Erythroblast (primary cell): ENCODE data around the gene ALG2.

Experiments
- GATA1 ChIP-seq: IDR thresholded peaks from 2 replicates; pipeline ENCODE4 v1.6.1; 2011; ENCODE audit warnings: low read depth, mild to moderate bottlenecking, control low read depth, low read length, moderate library complexity
- POLR2A ChIP-seq: IDR thresholded peaks from 2 replicates; pipeline ENCODE4 v1.6.1; 2011; ENCODE audit warnings: mild to moderate bottlenecking, low read length

DNA sequence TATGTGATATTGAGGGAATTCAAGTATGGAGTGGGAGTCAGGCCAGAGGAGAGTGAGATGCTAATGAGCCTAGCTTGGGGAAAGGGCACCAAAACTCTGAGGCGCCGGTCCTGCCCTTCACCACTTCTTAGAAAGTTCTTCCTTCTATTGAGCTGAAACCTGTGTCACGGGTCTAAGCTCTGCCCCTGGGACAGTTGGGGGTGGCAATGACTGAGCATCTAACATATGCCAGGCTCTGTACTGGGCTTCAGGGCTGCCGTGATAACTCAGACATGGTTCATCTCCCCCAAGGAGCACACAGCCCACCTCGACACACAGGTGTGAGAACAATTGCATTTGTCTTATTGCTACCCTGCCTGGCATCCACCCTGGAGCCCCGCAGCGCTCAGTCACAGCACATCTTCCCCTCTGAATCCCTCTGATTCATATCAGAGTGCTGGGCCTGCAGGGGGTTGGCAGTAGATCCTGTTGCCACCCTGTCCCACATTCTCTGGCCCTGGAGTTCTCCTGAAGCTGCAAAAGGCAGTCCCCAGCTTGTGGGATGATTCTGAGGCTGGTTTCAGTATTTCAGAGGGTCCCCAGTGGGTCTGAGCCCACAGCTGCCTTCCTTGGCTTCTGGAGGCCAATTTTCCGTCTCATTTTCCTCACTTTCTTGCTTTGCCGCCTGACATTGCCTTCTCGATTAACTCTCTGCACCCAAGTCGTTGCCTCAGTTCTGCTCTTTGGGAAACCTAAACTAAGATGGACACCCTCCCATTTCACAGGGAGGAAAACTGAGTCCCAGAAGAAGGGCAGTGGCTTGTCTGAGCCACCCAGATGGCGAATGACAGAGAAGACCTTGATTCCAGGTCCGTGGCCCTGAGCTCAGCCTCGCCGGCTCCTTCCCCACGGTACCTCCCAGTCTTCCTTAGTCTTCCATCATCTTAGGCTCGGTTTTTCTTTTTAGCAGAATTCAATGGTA, 42.5 kb downstream of the ALG2 start:
- TF ChIP-seq POLR2A = no peak
- TF ChIP-seq GATA1 = no peak
